CD4-positive, alpha-beta T cell treated with Interleukin-1 beta for 1 hour (primary cell): ENCODE data around the gene PSMB3.
"Not testable (repeated sequence)": the region's sequence is repeated elsewhere in the genome, so short reads cannot be mapped to it uniquely, and the experiment has no call there.

Experiments
- DNase-seq, 2 donors: peaks; one replicate each; pipeline ENCODE4 v3.0.0-alpha.2; 2020 to 2022

Gene PSMB3

DNA sequence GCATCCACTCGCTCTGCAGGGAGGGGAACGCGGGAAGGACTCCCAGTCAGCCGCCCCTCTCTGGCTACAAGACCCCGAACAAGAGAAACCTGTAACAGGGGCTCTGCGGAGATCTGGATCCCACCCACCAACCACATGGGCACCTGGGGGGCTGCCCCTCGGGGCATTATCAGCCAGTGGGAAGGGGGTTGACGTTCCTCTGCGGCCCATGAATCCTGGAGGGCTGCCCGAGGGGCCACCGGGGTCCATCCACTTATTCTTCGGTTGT is 2.6 kb upstream of the PSMB3 start:
- DNase-seq: no peak

DNA sequence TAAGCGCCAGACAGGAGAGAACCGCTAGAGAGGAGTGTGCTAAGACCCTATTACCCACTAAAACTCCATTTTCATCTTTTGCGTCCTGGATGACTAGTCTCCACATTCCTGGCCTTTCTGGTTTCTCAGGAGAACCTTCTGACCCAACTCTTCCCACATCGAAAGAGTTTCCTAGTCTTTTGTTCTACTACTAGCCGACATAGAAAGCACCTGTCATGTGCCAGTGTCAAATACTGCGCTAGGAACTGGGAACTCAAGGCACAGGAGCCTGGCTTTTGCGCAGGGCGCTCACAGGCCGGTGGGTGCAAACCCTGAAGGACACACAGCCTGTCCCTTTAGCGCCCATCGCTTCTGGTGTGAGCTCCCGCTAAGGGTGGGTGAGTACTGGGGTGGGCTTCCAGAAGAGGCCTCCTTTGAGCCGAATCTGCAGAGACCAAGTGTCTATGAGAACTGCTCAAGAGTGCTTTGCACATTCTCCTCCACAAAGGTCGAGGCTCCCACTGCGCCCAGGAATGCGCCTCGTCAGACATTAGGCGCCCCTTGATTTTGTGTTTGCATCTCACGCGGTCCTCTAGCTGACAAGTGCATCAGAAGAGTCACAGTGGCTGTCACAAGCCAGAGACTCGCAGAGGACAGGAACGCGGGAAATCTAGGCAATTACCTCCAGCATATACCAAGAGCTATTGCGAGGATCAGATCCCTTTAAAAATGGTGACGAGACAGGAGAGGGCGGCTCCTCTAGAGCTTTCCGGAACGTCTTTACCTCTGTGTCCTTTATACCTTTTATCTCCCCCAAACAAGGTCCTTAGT is 2.0 kb upstream of the PSMB3 start:
- no peak for DNase-seq

DNA sequence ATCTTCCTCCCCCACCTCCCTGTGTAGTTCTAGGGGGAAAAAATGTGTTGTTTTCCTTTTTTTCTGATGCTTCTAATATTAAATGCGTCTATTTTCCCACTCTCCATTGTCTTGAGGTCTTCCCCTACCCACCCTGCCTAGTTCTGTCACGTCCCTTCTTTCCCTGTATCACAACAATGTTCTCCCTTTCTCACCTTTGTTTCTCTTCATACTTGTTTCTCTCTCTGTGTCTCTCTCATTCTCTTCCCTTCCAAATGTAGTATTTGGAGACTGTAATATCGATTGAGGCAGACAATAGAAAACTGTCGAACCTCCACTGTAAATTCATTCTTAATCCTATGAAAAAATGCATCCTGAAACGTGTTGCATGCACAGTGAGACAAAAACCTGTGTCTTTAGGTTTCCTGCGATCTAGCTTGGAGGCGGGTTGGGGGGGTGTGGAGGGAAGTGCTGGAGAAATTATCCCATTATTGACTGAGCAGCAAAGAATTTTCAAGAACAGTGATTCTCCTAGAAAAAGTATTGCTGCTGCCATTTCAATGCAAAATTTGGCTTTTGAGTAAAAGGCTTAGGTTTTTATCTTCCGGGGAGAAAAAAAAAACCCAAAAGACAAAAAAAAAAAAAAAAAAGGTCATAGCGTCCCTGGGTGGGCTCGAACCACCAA is 1.3 kb upstream of the PSMB3 start:
- no peak for DNase-seq

DNA sequence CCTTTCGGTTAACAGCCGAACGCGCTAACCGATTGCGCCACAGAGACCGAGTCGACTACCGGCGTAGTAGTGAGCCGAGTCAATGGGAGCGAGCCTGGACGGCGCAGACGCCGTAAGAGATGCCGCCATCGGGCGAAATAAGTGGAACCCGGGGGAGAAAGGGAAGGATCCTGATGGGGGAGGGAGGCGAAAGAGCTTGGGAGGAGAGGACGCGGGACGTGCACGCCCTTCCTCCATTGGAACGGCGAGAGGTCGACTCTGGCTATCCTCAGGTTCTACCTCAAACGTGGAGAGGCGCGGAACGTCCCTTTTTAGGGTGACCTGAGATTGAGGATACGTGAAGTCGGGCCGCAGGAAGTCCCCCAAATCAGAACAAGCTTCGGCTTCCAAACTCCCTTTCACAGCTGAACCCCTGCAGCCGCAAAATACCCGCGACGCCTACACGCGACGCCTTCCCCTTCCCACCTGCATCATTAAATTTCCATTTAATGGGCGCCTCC is 683 bp upstream of the PSMB3 start:
- peak; percentile 83 to 84 for DNase-seq

DNA sequence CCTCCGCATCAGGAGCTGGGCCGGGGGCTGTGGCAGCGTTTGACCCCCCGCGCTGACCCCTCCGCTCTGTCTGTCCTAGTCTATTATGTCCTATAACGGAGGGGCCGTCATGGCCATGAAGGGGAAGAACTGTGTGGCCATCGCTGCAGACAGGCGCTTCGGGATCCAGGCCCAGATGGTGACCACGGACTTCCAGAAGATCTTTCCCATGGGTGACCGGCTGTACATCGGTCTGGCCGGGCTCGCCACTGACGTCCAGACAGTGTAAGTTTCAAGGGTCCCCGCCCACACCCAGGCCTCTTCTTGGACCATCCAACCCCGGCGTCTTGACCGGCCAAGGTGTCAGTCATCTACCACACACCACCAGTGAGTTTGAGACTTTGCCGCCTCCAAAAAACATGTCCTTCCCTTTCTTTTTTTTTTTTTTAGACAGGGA is 548 bp downstream of the PSMB3 start:
- no peak for DNase-seq

DNA sequence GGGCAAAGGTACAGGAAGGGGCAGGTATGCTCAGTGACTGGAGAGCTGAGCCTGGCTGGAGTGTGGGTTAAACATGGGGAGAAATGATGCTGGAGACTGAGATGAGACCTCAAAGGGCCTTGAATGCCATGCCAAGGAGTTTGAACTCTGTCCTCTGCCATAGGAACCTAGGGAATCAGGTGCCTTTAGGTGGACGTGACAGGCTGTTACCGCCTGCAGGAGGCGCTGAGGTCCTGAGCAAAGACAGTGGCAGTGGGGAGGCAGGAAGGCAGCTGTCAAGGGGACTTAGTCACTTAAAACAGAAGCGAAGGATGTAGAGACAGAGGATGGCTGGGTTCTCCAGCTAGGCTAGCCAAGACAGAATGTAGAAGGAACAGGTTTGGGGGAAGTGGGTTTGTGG is 9.1 kb downstream of the PSMB3 start:
- DNase-seq: peak; percentile 27 to 35

DNA sequence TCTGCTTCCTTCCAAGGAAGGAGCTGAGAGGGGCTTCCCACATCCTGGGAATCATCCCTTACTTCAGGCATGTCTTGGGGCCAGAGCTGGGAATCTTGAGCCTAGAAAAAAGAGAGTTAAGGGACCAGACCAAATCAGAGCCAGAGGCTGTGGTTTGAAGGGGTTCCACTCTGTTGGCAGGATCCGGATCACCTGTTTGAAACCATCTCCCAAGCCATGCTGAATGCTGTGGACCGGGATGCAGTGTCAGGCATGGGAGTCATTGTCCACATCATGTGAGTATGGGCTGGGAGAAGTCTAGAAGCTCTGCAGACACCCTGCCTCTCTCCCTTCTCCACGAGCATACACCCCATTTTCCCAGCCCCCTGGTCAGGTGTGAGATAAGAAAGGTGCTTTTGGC is 9.7 kb downstream of the PSMB3 start:
- DNase-seq: no peak

DNA sequence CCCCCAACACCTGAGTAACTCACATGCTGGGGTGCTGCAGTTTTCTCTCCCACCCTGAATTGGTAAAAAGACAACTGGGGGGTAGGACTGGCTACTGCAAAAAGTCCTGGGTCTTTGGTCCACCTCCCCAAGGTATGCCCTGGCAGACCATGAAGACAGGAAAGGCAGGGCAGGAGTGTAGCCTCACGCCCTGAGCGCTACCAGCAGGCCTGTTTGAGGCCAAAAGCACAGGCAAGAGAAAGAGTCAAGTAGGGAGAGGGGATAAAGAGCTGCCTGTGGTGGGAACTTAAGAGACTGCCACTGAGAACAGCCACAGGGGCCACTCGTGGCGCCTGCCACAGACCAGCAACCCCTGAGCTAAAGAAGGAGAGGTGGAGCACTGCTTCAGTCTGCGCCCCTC is 13.8 kb downstream of the PSMB3 start:
- DNase-seq: no peak

DNA sequence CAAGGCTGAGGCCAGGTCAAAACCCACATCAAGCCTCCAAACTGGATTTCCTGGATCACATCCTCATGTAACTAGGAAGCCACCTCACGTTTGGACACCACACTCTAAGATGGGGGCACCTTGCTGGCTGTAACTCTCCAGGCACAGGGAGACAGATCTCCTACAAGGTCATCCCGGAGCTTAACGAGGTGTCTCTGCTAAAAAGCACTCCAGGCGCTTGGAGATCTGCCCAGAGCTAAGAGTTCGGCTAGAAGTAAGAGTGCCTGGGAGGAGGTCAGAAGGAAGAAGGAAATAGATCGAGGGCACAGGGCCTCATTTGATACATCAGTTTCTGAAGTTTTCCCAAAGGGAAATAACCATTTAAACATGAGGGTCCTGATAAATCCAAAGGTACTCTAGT is 15.9 kb downstream of the PSMB3 start:
- DNase-seq: no peak

DNA sequence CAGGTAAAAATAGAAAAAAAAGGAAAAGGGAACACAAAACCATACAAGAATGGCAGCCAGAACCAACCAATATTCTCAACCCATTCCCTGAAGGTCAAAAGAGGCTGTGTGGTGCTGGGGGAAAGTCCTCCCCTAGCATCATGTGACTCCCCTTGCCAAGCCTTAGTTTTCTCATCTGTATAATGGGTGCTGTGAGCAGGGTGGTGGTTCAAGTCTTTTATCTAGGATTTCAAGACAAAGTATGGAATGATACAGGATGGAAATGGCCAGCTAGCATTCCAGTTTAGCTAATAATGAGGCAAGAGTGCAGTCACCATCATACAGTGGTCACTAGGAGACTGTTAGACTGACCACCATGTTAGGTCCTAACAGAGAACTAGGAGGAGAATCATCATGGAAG is 20.7 kb downstream of the PSMB3 start:
- no peak for DNase-seq

DNA sequence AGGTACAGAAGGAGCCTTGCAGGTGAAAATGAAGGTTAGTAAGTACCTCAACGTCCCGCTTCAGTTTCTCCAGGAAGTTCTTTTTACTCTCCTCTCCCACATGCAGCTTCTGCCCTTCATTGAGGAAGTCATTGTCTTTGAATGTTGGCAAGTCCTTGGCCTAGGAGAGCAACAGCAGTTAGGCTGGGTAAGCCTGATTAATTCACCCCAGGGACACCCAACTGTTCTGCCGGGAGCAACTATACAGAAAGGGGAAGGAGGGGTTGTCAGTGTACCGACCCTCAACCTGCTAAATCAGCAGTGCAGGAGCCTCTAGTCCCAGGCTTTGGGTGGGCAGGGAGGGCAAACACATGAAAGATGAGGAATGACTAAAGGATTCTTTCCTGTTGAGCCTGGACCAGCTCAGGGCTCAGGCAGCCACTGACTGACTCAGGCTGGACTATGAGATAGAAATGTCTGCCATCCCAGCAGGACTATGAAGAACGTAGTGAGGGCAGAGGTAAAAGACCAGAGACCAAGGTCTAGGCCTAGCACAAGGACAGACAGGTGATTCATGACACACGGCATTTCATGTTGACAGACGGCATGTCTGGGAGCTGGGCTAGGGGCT is 25.2 kb downstream of the PSMB3 start:
- DNase-seq: no peak

DNA sequence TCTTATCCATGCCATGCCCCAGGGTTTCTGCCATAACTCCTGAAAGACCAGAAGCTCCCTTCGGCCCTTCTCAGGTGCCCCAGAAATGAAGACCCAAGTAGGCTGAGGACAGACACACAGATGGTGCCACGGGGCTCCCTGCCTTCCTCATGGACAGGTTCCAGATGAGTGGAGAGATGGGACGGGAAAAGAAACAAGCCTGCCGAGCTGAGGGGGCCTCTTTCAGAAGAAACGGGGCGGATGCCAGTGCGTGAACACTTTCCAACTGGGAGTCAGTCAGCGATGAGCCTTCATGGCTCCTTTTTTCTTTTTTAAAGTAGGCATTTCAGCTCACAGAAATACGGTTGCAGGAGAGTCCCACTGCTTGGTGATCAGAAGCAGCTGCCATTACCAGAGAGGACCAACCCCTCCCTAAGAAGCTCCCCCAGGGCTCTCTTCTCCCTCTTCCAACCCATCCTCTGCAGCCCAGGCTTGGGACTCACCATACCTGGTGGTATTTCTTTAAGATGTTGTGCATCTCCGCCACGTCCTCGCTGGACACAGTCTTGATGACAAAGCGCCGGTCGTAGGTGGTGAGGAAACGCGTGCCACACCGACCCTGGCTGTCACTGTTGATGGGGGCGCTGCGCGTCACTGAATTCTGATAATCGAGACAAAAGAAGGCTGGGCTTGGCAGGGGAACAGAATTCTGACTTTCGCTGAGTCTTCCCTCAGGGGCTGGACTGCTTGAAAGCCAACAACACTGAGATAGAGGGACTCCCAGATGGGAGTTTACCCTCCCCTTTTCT is 27.6 kb downstream of the PSMB3 start:
- DNase-seq: no peak

DNA sequence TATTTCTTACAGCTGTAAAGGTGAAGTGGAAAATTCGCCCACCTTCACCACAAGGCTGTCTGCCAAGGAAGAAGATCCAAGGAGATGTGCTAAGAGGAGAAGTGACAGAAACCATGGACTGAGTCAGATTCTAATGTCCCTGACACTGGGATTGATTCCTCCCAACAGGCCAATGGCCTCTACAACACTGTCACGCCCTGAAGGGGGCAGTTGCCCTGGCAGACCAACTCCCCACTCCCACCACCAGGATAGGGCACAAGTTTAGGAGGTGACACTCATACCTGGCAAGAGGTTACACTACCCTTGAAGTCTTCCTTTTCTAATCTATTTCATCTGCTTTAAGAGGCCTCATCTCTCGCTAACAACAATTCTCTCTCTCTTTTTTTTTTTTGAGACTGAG is 30.7 kb downstream of the PSMB3 start:
- no peak for DNase-seq

DNA sequence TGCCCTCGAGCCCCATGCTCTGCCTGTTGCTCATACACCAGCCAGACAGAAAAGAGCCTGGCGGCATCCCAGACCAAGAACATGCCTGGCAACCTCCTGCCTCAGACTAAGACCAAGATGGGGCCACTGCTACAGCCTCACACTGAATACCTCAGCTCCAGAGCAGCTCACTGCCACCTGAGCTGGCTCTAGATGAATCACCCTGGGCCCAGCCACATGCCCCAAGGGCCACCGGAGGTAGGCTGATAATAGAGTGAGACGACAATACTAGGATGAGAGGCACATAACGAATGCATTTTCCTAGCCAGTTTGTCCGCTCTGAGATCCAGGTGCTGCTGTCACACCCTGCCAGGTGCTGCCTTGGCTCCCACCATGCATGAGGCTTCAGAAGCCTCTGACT is 33.8 kb downstream of the PSMB3 start:
- no peak for DNase-seq

DNA sequence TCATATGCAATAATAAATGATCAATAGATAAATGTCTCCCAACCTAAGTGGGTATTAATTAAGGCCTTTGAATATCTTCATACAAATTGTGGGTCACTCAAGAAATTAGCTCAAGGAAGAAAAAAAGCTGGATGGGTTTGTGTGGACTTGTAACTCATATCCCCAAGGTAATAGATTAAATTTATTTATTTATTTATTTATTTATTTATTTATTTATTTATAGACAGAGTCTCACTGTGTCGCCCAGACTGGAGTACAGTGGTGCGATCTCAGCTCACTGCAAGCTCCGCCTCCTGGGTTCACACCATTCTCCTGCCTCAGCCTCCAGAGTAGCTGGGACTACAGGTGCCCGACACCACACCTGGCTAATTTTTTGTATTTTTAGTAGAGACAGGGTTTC is 35.5 kb downstream of the PSMB3 start:
- not testable (repeated sequence) for DNase-seq

DNA sequence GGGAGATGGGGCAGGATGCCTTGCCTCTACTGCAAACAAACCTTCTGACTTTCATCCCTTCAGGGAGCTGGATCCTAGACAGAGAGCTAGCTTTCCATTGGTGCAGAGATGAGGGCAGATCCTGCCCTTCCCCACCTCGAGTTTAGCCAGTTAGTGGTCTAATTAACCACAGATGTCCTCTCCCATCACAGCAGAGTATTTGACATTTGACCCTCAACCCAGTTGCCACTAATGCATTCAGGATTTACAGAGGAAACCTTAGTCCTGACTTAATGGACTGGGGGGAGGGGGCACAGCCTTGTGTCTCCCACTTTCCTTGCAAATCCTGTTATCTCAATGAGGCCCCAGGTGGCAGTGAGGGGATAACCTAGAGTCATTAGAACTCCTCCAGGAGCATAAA is 36.6 kb downstream of the PSMB3 start:
- no peak for DNase-seq

DNA sequence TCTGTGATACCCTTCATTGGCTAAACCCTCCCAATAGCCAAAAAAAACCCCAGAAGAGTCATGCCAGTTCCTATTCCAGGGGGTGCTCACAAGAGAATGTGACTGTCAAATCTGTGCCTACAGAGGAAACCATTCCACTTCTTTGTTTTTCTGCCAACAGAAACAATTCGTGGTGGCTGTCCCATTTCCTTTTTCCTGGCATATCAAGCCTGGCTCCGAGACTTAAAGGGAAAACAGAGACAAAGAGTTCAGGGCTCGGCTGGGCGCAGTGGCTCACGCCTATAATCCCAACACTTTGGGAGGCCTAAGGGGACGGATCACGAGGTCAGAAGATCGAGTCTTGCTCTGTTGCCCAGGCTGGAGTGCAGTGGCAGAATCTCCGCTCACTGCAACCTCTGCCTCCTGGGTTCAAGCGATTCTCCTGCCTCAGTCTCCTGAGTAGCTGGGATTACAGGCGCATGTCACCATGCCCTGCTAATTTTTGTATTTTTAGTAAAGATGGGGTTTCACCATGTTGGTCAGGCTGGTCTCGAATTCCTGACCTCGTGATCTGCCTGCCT is 37.7 kb downstream of the PSMB3 start:
- not testable (repeated sequence) for DNase-seq

DNA sequence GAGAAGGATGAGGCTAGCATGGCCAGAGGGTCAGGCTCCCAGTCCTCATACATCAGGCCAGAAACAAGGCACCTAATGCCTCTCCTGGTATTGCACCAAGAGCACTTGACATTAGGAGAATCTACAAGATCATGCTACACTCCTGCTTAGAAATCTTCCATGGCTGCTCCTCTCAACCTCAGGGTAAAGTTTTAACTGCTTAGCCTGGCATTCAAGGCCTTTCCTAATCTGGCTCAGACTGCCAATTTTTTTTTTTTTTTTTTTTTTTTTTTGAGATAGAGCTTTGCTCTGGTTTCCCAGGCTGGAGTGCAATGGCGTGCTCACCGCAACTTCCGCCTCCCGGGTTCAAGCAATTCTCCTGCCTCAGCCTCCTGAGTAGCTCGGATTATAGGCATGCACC is 38.6 kb downstream of the PSMB3 start:
- no peak for DNase-seq

DNA sequence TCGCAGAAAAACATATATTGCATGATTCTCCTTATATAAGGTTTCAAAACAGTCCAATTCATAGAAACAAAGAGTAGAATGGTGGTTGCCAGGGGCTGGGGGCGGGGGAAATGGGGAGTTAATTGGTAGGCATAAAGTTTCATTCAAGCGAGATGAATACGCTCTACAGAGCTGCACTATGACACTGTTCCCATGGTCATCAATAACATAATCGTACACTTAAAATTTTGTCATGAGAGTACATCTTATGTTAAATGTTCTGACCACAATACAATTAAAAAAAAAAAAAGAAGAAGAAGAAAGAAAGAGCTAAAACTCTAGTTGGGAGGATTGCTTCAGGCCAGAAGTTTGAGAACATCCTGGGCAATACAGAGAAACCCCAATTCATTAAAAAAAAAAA is 41.7 kb downstream of the PSMB3 start:
- no peak for DNase-seq

DNA sequence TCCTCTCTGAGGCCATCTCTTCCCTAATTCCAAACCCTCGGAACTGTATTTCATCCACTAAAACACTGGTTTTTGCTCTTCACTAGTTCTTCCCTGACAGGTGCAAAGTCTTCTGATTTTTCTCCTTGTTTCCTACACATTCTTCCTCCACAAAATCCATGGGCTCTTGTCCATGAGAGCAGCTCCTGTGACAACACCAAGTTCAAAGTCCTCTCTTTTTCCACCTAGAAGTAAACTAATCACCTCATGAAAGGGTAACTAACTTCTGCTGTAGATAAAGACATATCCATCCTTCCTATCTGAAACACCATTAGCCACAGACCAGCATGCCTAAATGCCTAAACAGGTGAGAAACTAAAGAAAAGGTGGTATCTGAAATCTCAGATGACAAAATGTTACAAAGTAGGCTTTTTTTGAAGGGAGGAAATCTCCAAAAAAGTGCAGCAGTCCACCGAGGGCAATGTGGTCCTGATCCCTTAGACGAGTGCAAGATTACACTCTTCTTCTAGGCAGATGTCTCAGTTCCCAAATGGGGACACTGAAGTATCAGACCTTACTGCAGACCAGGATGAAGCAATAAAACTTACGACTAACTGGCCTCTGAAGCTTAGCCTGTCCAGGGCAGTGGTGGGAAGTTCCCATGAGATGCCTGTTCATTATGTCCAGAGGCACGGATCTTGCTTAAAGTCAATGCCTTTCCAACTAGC is 44.1 kb downstream of the PSMB3 start:
- no peak for DNase-seq

DNA sequence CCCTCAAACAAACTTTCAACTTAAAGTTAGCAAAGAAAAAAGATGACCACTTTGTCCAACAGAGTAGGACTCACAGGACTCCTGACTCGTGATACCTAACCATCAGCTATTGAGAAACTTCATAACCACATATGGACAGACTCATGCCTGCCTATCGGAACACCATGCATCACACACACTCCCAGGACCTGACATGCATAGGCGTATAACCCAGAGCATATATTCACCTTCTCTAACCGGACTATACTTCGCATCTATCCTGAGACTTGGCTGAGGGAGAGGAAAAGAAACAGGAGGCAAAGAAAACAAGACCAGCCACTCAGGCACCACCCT is 44.6 kb downstream of the PSMB3 start:
- DNase-seq: no peak

DNA sequence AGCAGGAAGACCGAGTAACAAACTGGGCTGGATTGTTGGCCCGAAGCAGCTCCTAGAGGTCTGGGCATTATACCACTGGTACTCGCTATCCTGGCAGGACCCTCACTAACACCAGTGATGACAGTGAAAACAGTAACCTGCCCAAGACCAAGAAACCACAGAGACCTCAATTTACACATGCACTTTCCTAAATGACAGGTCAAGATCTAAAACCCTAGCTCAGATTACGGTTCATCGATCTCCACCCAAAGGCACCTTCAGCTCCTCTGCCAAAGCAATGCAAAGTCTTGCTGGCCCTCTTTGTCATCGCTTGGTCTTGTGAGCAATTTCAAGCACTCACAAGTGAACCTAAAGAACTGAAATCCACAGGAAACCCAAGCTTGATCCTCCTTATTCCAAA is 45.3 kb downstream of the PSMB3 start:
- no peak for DNase-seq
